Natural killer cell (primary cell): ENCODE measurements around the gene SELP. TPM values are rescaled to one million over a fixed set of nuclear protein-coding genes. Genes with fewer than 3 reads are reported as not detected.

Experiments used
- ATAC-seq, 3 donors: fragments of 150-1000 bp in 2 of 3; fragments of 200-7000 bp in 1 of 3; cut with Tn5 transposase; 1 replicate in 1 of 3; 2 replicates in 2 of 3; pipeline ENCODE4 v1.10.0; 2021; ENCODE audit warnings: mild to moderate bottlenecking in 2 of 3, moderate library complexity in 2 of 3
- DNase-seq, 2 donors: peaks; one replicate each; pipeline versions ENCODE4 v3.0.0 to v3.0.0-alpha.2; 2013 to 2021; ENCODE audit warnings: mixed read lengths in 1 of 2
- H3K27ac ChIP-seq: one replicate; pipeline ENCODE4 v1.5.1; 2013; ENCODE audit warnings: mild to moderate bottlenecking, low read length
- H3K27me3 ChIP-seq: one replicate; pipeline ENCODE4 v1.6.1; 2013; ENCODE audit warnings: low read length; ENCODE audit not compliant: control insufficient read depth, insufficient read depth
- H3K36me3 ChIP-seq: one replicate; pipeline ENCODE4 v1.6.1; 2013; ENCODE audit warnings: low read length; ENCODE audit not compliant: control insufficient read depth, insufficient read depth
- H3K4me1 ChIP-seq: one replicate; pipeline ENCODE4 v1.6.1; 2013; ENCODE audit warnings: low read length; ENCODE audit not compliant: control insufficient read depth, insufficient read depth
- H3K4me3 ChIP-seq: one replicate; pipeline ENCODE4 v1.5.1; 2013; ENCODE audit warnings: low read length
- H3K9me3 ChIP-seq: one replicate; pipeline ENCODE4 v1.6.1; 2013; ENCODE audit warnings: low read length; ENCODE audit not compliant: control insufficient read depth, insufficient read depth
- H3K27ac Mint-ChIP-seq, 2 donors: one replicate each; pipeline ENCODE4 v1.8.0; 2022; ENCODE audit warnings: mild to moderate bottlenecking in 2 of 2, mixed read lengths in 2 of 2, moderate library complexity in 1 of 2
- H3K27me3 Mint-ChIP-seq, 2 donors: one replicate each; pipeline ENCODE4 v1.8.0; 2022; ENCODE audit warnings: low read depth in 2 of 2, mixed read lengths in 2 of 2
- H3K36me3 Mint-ChIP-seq: one replicate; pipeline ENCODE4 v1.8.0; 2022; ENCODE audit warnings: mixed read lengths
- H3K4me1 Mint-ChIP-seq, 2 donors: one replicate each; pipeline ENCODE4 v1.8.0; 2022; ENCODE audit warnings: mixed read lengths in 2 of 2
- H3K4me3 Mint-ChIP-seq: one replicate; pipeline ENCODE4 v1.8.0; 2022; ENCODE audit warnings: mild to moderate bottlenecking, moderate library complexity, mixed read lengths
- H3K9me3 Mint-ChIP-seq, 2 donors: one replicate each; pipeline ENCODE4 v1.8.0; 2022; ENCODE audit warnings: mixed read lengths in 2 of 2
- CTCF ChIP-seq: fragments of 200-600 bp; IDR thresholded peaks from one replicate; pipeline ENCODE4 v1.8.0; 2022; ENCODE audit warnings: antibody characterized with exemption
- WGBS: methylation state at CpG from one replicate; pipeline ENCODE4 v1.1.7; 2013; ENCODE audit warnings: missing lambda C conversion rate; ENCODE audit not compliant: insufficient coverage; 5-methylcytosine and 5-hydroxymethylcytosine counted together
- intact Hi-C: fragments of 100-400 bp; cut with micrococcal nuclease; formaldehyde crosslinking; loops from one replicate; pipeline ENCODE4 v1.14.2; 2022
- total RNA-seq, 4 donors: library from RNA; stranded (reverse); fragments of 120-200 nt in 1 of 4; gene quantifications; one replicate each; pipeline versions ENCODE4 v1.2.3 to v1.2.4, GENCODE V29; 2013 to 2022

Gene SELP
- total RNA-seq, 3 donors from 2014 or later (not counting 1 experiment from before 2014, with no cell fraction given), result 1.5 to 5.4 (median 2.5) TPM

- H3K27ac ChIP-seq, result no peak overlapping the region
Observed at GRCh38 chr1:169584483-169585144, 45.3 kb downstream of the SELP start.

GRCh38 chr1:169577981-169578738 is 51.8 kb downstream of the SELP start:
- no peak for ATAC-seq
- 94% methylated on average over 4 of the region's 5 CpGs for WGBS
- Histone ChIP-seq H3K36me3 (no peaks in the 10 kb centered on the region), H3K27me3 (peaks cover 3% of the 10 kb centered on the region), H3K4me3 (no peak overlapping the region), H3K27ac (no peak overlapping the region), H3K4me1 (no peaks in the 10 kb centered on the region), H3K9me3 (no peaks in the 10 kb centered on the region)
- intact Hi-C loops, result no loop called here
- H3K9me3 Mint-ChIP-seq, result no peaks in the 10 kb centered on the region
- no peak for DNase-seq
- H3K4me1 Mint-ChIP-seq, result no peaks in the 10 kb centered on the region
- no peak overlapping the region for H3K27ac Mint-ChIP-seq
- no peak for TF ChIP-seq CTCF
- H3K27me3 Mint-ChIP-seq, result peaks cover 15 to 19% of the 10 kb centered on the region in 2 donors
- no peaks in the 10 kb centered on the region for H3K36me3 Mint-ChIP-seq
- no peak overlapping the region for H3K4me3 Mint-ChIP-seq

More at GRCh38 chr1:169584483-169585144, 45.3 kb downstream of the SELP start:
- H3K4me1 Mint-ChIP-seq, result peaks cover 7 to 13% of the 10 kb centered on the region in 2 donors
- no peak overlapping the region for H3K4me3 ChIP-seq
- H3K27me3 ChIP-seq, result peaks cover 14% of the 10 kb centered on the region
- H3K36me3 Mint-ChIP-seq, result no peaks in the 10 kb centered on the region
- WGBS, result 53% methylated on average over 3 of the region's 4 CpGs
- TF ChIP-seq CTCF, result no peak
- no peaks in the 10 kb centered on the region for H3K9me3 ChIP-seq
- peaks cover 16 to 28% of the 10 kb centered on the region in 2 donors for H3K27me3 Mint-ChIP-seq
- H3K4me3 Mint-ChIP-seq, result no peak overlapping the region
- intact Hi-C loops, result no loop called here
- peaks cover 12% of the 10 kb centered on the region for H3K4me1 ChIP-seq
- no peaks in the 10 kb centered on the region for H3K36me3 ChIP-seq
- ATAC-seq (no peak), DNase-seq (no peak)
- no peak overlapping the region for H3K27ac Mint-ChIP-seq
- no peaks in the 10 kb centered on the region for H3K9me3 Mint-ChIP-seq

GRCh38 chr1:169576935-169577331 is 53.0 kb downstream of the SELP start:
- H3K27ac ChIP-seq, result no peak overlapping the region
- no peak overlapping the region for H3K4me3 ChIP-seq
- no peaks in the 10 kb centered on the region for H3K36me3 ChIP-seq
- Mint-ChIP-seq H3K36me3 (no peaks in the 10 kb centered on the region), H3K4me1 (no peaks in the 10 kb centered on the region), H3K4me3 (no peak overlapping the region), H3K9me3 (no peaks in the 10 kb centered on the region), H3K27me3 (peaks cover 14 to 19% of the 10 kb centered on the region in 2 donors), H3K27ac (no peak overlapping the region)
- no peaks in the 10 kb centered on the region for H3K4me1 ChIP-seq
- intact Hi-C loops, result no loop called here
- H3K9me3 ChIP-seq, result no peaks in the 10 kb centered on the region
- no peak for TF ChIP-seq CTCF
- ATAC-seq, result no peak
- no peaks in the 10 kb centered on the region for H3K27me3 ChIP-seq
- no peak for DNase-seq
- WGBS, result 100% methylated on average over 1 of the region's 1 CpG
